ENCODE results near the gene AMOT. TPM values are rescaled to one million over a fixed set of nuclear protein-coding genes. Genes with fewer than 3 reads are reported as not detected.
A peak's percentile ranks its signal among the peaks of the same experiment; 100 is the strongest.

Gene AMOT
- total and polyA plus RNA-seq, 2 experiments from 2014 or later = 2.1 to 5.4 TPM

GRCh38 chrX:112746812-112747595, 93.6 kb downstream of the AMOT start:
- H4K20me1 ChIP-seq (replicated peaks; ENCODE audit: insufficient read depth) = no peaks in the 10 kb centered on the region
- H3F3A ChIP-seq (replicated peaks; ENCODE audit: low read depth) = no peaks in the 10 kb centered on the region
- no peaks in the 10 kb centered on the region for H3K79me2 ChIP-seq (replicated peaks; ENCODE audit: insufficient read depth)
- Mint-ChIP-seq H3K9me3 (no peaks in the 10 kb centered on the region), H3K27ac (no peak overlapping the region), H3K4me3 (no peak overlapping the region), H3K27me3 (ENCODE audit: insufficient read depth, low read depth, poor library complexity) (no peaks in the 10 kb centered on the region), H3K36me3 (ENCODE audit: low read depth) (no peaks in the 10 kb centered on the region), H3K4me1 (peaks cover 9% of the 10 kb centered on the region)
- no peak overlapping the region for H3K4me2 ChIP-seq
- H3K4me3 ChIP-seq = no peak overlapping the region
- H2AFZ ChIP-seq = no peak overlapping the region
- H3K4me1 ChIP-seq (ENCODE audit: insufficient read depth) = peaks cover 4% of the 10 kb centered on the region; the same call in 1 of the 2 replicates
- no peaks in the 10 kb centered on the region for H3K9me2 ChIP-seq (ENCODE audit: insufficient read depth)
- no peaks in the 10 kb centered on the region for H3K27me3 ChIP-seq (ENCODE audit: insufficient read depth)
- DNase-seq (ENCODE audit: low spot score) (no peak), ATAC-seq (no peak)
- no peaks in the 10 kb centered on the region for H3K36me3 ChIP-seq (ENCODE audit: insufficient read depth)
- H3K27ac ChIP-seq (ENCODE audit: low read depth) = no peak overlapping the region
- no peak for TF ChIP-seq EZH2phosphoT487 (IDR thresholded peaks at IDR 0.05; ENCODE audit: unreplicated experiment)
- no peak for TF ChIP-seq NANOG (IDR thresholded peaks at IDR 0.05; ENCODE audit: borderline replicate concordance)
- no peak for TF ChIP-seq STAT1 (IDR thresholded peaks at IDR 0.05; ENCODE audit: unreplicated experiment)
- TF ChIP-seq EZH2 (IDR thresholded peaks at IDR 0.05; ENCODE audit: low read depth, unreplicated experiment) = no peak

- Histone ChIP-seq H3K9me2 (ENCODE audit: insufficient read depth) (no peaks in the 10 kb centered on the region), H3K36me3 (ENCODE audit: insufficient read depth) (no peaks in the 10 kb centered on the region), H3K27me3 (ENCODE audit: insufficient read depth) (no peaks in the 10 kb centered on the region), H3K4me1 (ENCODE audit: insufficient read depth) (peaks cover 23% of the 10 kb centered on the region), H3K4me3 (0 out of 2 replicates have a peak overlapping the region, but pooled peaks have one; percentile 26), H2AFZ (no peak overlapping the region), H3K79me2 (replicated peaks; ENCODE audit: insufficient read depth) (no peaks in the 10 kb centered on the region), H4K20me1 (replicated peaks; ENCODE audit: insufficient read depth) (no peaks in the 10 kb centered on the region), H3F3A (replicated peaks; ENCODE audit: low read depth) (no peaks in the 10 kb centered on the region), H3K27ac (ENCODE audit: low read depth) (no peak overlapping the region), H3K4me2 (peak overlapping the region; percentile 53; the same call in 1 of the 2 replicates)
- Mint-ChIP-seq H3K36me3 (ENCODE audit: low read depth) (no peaks in the 10 kb centered on the region), H3K4me3 (no peak overlapping the region), H3K9me3 (no peaks in the 10 kb centered on the region), H3K27ac (no peak overlapping the region), H3K27me3 (ENCODE audit: insufficient read depth, low read depth, poor library complexity) (peaks cover 7% of the 10 kb centered on the region), H3K4me1 (peaks cover 23% of the 10 kb centered on the region)
- DNase-seq (ENCODE audit: low spot score) (no peak), ATAC-seq (peak; percentile 68)
- TF ChIP-seq POLR2AphosphoS5 (IDR thresholded peaks at IDR 0.05; ENCODE audit: low read depth) (no peak), ZNF114 (CRISPR knock-in tag; IDR thresholded peaks at IDR 0.05) (no peak)
These were observed 102.1 kb downstream of the AMOT start for GRCh38 chrX:112738347-112739033.

DNA sequence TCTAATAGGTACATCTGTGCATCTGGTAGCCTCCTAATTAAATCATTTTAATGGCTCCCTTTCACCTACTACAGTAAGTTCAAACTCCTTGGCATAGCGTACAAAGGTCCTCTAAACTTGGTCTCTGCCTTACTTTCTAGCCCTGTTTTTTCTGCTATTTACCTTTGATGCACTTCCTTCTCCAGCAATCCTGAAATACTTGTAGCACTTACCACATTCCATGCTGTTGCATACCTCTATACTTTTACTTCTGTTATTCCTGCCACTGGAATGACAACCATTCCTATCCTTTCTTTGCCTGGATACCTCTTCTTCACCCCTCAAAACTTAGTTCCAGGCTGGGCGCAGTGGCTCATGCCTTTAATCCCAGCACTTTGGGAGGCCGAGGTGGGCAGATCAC, 104.3 kb downstream of the AMOT start:
- no peak overlapping the region for H3K4me3 Mint-ChIP-seq
- H3K36me3 ChIP-seq (ENCODE audit: insufficient read depth) = no peaks in the 10 kb centered on the region
- no peaks in the 10 kb centered on the region for H3K27me3 ChIP-seq (ENCODE audit: insufficient read depth)
- H3K4me2 ChIP-seq = no peak overlapping the region
- H3K27ac ChIP-seq (ENCODE audit: low read depth) = no peak overlapping the region
- no peak overlapping the region for H3K27ac Mint-ChIP-seq
- H3K79me2 ChIP-seq (replicated peaks; ENCODE audit: insufficient read depth) = no peaks in the 10 kb centered on the region
- peaks cover 3% of the 10 kb centered on the region; the same call in 1 of the 3 replicates for H3K9me3 Mint-ChIP-seq
- H2AFZ ChIP-seq = no peak overlapping the region
- no peaks in the 10 kb centered on the region for H3K9me2 ChIP-seq (ENCODE audit: insufficient read depth)
- no peaks in the 10 kb centered on the region for H3K36me3 Mint-ChIP-seq (ENCODE audit: low read depth)
- ATAC-seq = no peak
- peak; percentile 37 for DNase-seq (ENCODE audit: low spot score)
- H3K4me3 ChIP-seq = no peak overlapping the region
- H3K27me3 Mint-ChIP-seq (ENCODE audit: insufficient read depth, low read depth, poor library complexity) = peaks cover 7% of the 10 kb centered on the region
- H3F3A ChIP-seq (replicated peaks; ENCODE audit: low read depth) = no peaks in the 10 kb centered on the region
- H3K4me1 ChIP-seq (ENCODE audit: insufficient read depth) = peaks cover 23% of the 10 kb centered on the region
- H3K4me1 Mint-ChIP-seq = peaks cover 21% of the 10 kb centered on the region; the same call in 2 of the 3 replicates
- TF ChIP-seq NANOG (IDR thresholded peaks at IDR 0.05; ENCODE audit: borderline replicate concordance) (no peak), POLR2AphosphoS5 (IDR thresholded peaks at IDR 0.05; ENCODE audit: low read depth) (no peak), ZNF114 (CRISPR knock-in tag; IDR thresholded peaks at IDR 0.05) (no peak)
- H4K20me1 ChIP-seq (replicated peaks; ENCODE audit: insufficient read depth) = no peaks in the 10 kb centered on the region

Measured in GM23338 (cell line).